NB4 (cell line): ENCODE data around the gene MYO16.

Source experiments
- MAX ChIP-seq: IDR thresholded peaks from 2 replicates; pipeline ENCODE4 v1.6.1; 2011; ENCODE audit warnings: low read depth, low read length
- MYC ChIP-seq: IDR thresholded peaks from 2 replicates; pipeline ENCODE4 v1.6.1; 2011; ENCODE audit warnings: low read depth, low read length
- POLR2A ChIP-seq: IDR thresholded peaks from 2 replicates; pipeline ENCODE4 v1.6.1; 2011; ENCODE audit warnings: mild to moderate bottlenecking; ENCODE audit not compliant: insufficient read length; ENCODE audit errors: extremely low read depth
- TF ChIP-seq, protein P1 (sequence below): IDR thresholded peaks from one replicate; pipeline ENCODE4 v1.5.1; 2012; ENCODE audit warnings: low read depth, low read length

DNA sequence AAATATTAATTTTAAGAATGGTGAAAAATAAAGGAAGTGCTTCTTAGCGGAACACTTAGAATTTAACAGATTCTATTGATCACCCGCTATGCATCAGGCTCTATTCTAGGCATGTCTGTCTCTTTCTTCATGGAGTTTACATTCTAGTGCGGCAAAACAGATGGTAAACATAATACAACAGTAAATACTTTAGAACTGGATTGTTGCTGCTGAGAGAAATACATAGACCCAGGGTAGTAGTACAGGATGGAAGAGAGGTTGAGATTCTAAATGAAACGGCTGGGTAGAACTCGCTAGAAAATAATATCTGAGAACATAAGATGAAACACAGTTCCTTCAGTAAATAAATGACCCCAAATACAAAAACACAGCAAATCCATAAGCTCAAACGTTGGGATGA lies 498.7 kb downstream of the MYO16 start:
- no peak for TF ChIP-seq POLR2A
- TF ChIP-seq, protein P1, sequence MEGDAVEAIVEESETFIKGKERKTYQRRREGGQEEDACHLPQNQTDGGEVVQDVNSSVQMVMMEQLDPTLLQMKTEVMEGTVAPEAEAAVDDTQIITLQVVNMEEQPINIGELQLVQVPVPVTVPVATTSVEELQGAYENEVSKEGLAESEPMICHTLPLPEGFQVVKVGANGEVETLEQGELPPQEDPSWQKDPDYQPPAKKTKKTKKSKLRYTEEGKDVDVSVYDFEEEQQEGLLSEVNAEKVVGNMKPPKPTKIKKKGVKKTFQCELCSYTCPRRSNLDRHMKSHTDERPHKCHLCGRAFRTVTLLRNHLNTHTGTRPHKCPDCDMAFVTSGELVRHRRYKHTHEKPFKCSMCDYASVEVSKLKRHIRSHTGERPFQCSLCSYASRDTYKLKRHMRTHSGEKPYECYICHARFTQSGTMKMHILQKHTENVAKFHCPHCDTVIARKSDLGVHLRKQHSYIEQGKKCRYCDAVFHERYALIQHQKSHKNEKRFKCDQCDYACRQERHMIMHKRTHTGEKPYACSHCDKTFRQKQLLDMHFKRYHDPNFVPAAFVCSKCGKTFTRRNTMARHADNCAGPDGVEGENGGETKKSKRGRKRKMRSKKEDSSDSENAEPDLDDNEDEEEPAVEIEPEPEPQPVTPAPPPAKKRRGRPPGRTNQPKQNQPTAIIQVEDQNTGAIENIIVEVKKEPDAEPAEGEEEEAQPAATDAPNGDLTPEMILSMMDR = no peak
- no peak for TF ChIP-seq MYC
- no peak for TF ChIP-seq MAX
